Common myeloid progenitor, CD34-positive (primary cell): ENCODE results near the gene TSPAN18.

Experiments used
- CTCF ChIA-PET: fragments of 350-600 bp; sonication (Branson Sonifier 250); formaldehyde crosslinking; loops from one replicate; lab custom pipeline; 2021; ENCODE audit warnings: antibody characterized with exemption; lab: Charles Lee
- POLR2A ChIA-PET: fragments of 350-600 bp; sonication (Branson Sonifier 250); formaldehyde crosslinking; loops from one replicate; lab custom pipeline; 2021; ENCODE audit warnings: antibody characterized with exemption; lab: Charles Lee
- DNase-seq, 3 donors: peaks; one replicate each; pipeline versions ENCODE4 v3.0.0 to v3.0.0-alpha.2; 2013
- H3K27ac ChIP-seq, 2 experiments: 1 replicate in 1 of 2; 2 replicates in 1 of 2; pipeline ENCODE4 v1.7.0; 2013; ENCODE audit warnings: inconsistent platforms in 2 of 2, low read length in 2 of 2, mild to moderate bottlenecking in 2 of 2, low read depth in 1 of 2, moderate library complexity in 1 of 2; ENCODE audit not compliant: severe bottlenecking in 2 of 2, insufficient read depth in 1 of 2, poor library complexity in 1 of 2
- H3K27me3 ChIP-seq, 5 experiments: replicated peaks in 2 of 5; 1 replicate in 3 of 5; 2 replicates in 2 of 5; pipeline versions ENCODE4 v1.6.1 to v1.7.0; 2013; ENCODE audit warnings: low read length in 4 of 5, mild to moderate bottlenecking in 2 of 5, moderate library complexity in 2 of 5, inconsistent platforms in 1 of 5; ENCODE audit not compliant: insufficient read depth in 5 of 5, control insufficient read depth in 4 of 5
- H3K36me3 ChIP-seq, 4 experiments: 1 replicate in 2 of 4; 2 replicates in 2 of 4; pipeline versions ENCODE4 v1.6.1 to v1.7.0; 2013; ENCODE audit warnings: low read length in 3 of 4, control low read depth in 1 of 4, mild to moderate bottlenecking in 1 of 4; ENCODE audit not compliant: control insufficient read depth in 4 of 4, insufficient read depth in 4 of 4
- H3K4me1 ChIP-seq, 4 experiments: 1 replicate in 3 of 4; 2 replicates in 1 of 4; pipeline versions ENCODE4 v1.6.1 to v1.7.1; 2013; ENCODE audit warnings: low read length in 3 of 4, mild to moderate bottlenecking in 3 of 4, control low read depth in 1 of 4, inconsistent platforms in 1 of 4, moderate library complexity in 1 of 4; ENCODE audit not compliant: control insufficient read depth in 4 of 4, insufficient read depth in 4 of 4; ENCODE audit errors: control extremely low read depth in 1 of 4
- H3K4me3 ChIP-seq, 7 experiments: 1 replicate in 4 of 7; 2 replicates in 3 of 7; pipeline versions ENCODE4 v1.5.1 to v1.7.0; 2013; ENCODE audit warnings: mild to moderate bottlenecking in 7 of 7, low read length in 6 of 7, moderate library complexity in 6 of 7, inconsistent platforms in 2 of 7, low read depth in 2 of 7, control low read depth in 1 of 7; ENCODE audit not compliant: insufficient read depth in 4 of 7, control insufficient read depth in 1 of 7; ENCODE audit errors: extremely low read depth in 1 of 7
- H3K9me3 ChIP-seq, 5 experiments: 1 replicate in 4 of 5; 2 replicates in 1 of 5; pipeline versions ENCODE4 v1.6.1 to v1.7.1; 2013; ENCODE audit warnings: low read length in 4 of 5, mild to moderate bottlenecking in 2 of 5, inconsistent platforms in 1 of 5, low read depth in 1 of 5, moderate library complexity in 1 of 5; ENCODE audit not compliant: control insufficient read depth in 4 of 5, insufficient read depth in 2 of 5; ENCODE audit errors: control extremely low read depth in 1 of 5
- WGBS: methylation state at CpG from one replicate; pipeline ENCODE4 v1.1.5; 2013; ENCODE audit not compliant: insufficient coverage; 5-methylcytosine and 5-hydroxymethylcytosine counted together

Gene TSPAN18

GRCh38 chr11:44976576-44976975 lies 249.8 kb downstream of the TSPAN18 start:
- no peaks in the 10 kb centered on the region for H3K27me3 ChIP-seq
- H3K4me3 ChIP-seq = no peak overlapping the region
- POLR2A ChIA-PET = no interaction called here
- H3K9me3 ChIP-seq = no peaks in the 10 kb centered on the region
- H3K27ac ChIP-seq = no peak overlapping the region
- CTCF ChIA-PET = interaction anchor here (0.7 to 2.3 kb wide), 10 partner anchors 12 to 128 kb away, joined by 3 to 13 read pairs (median 4); no protein-coding TSS in a partner anchor
- H3K4me1 ChIP-seq = peaks cover 7 to 48% (median 34%) of the 10 kb centered on the region in 4 experiments
- WGBS = 87% methylated on average over 4 of the region's 5 CpGs
- no peaks in the 10 kb centered on the region for H3K36me3 ChIP-seq
- no peak for DNase-seq

GRCh38 chr11:44977493-44977984 lies 250.8 kb downstream of the TSPAN18 start:
- ChIA-PET CTCF (interaction anchor here (0.9 to 2.3 kb wide), 8 partner anchors 11 to 127 kb away, joined by 3 to 13 read pairs (median 3); no protein-coding TSS in a partner anchor), POLR2A (no interaction called here)
- peak; percentile 16 to 68 (median 49) for DNase-seq
- H3K9me3 ChIP-seq = no peaks in the 10 kb centered on the region
- H3K4me3 ChIP-seq = peak overlapping the region in 1 of 7 experiments; percentile 19
- no peaks in the 10 kb centered on the region for H3K27me3 ChIP-seq
- peaks cover 7 to 48% (median 34%) of the 10 kb centered on the region in 4 experiments for H3K4me1 ChIP-seq
- no peak overlapping the region for H3K27ac ChIP-seq
- WGBS = 15% methylated on average over 8 of the region's 9 CpGs
- H3K36me3 ChIP-seq = no peaks in the 10 kb centered on the region

GRCh38 chr11:44978274-44978960 lies 251.7 kb downstream of the TSPAN18 start:
- no peaks in the 10 kb centered on the region for H3K36me3 ChIP-seq
- POLR2A ChIA-PET = no interaction called here
- H3K4me3 ChIP-seq = no peak overlapping the region
- no peak overlapping the region for H3K27ac ChIP-seq
- 71% methylated on average over 3 of the region's 3 CpGs for WGBS
- no peak for DNase-seq
- CTCF ChIA-PET = interaction anchor here (1.1 to 2.0 kb wide), 5 partner anchors 12 to 125 kb away, joined by 3 to 5 read pairs (median 4); no protein-coding TSS in a partner anchor
- peaks cover 7 to 48% (median 34%) of the 10 kb centered on the region in 4 experiments for H3K4me1 ChIP-seq
- H3K27me3 ChIP-seq = no peaks in the 10 kb centered on the region
- H3K9me3 ChIP-seq = no peaks in the 10 kb centered on the region

- DNase-seq = no peak
- WGBS = 100% methylated on average over 1 of the region's 1 CpG
- ChIA-PET POLR2A (no interaction called here), CTCF (interaction anchor here (1.1 to 2.0 kb wide), 5 partner anchors 12 to 125 kb away, joined by 3 to 5 read pairs (median 4); no protein-coding TSS in a partner anchor)
- no peaks in the 10 kb centered on the region for H3K27me3 ChIP-seq
- no peak overlapping the region for H3K4me3 ChIP-seq
- no peaks in the 10 kb centered on the region for H3K9me3 ChIP-seq
- no peaks in the 10 kb centered on the region for H3K36me3 ChIP-seq
- H3K4me1 ChIP-seq = peaks cover 7 to 45% (median 34%) of the 10 kb centered on the region in 4 experiments
- H3K27ac ChIP-seq = no peak overlapping the region
Measured at GRCh38 chr11:44978961-44979331, 252.2 kb downstream of the TSPAN18 start.

GRCh38 chr11:44979543-44980399 lies 253.0 kb downstream of the TSPAN18 start:
- H3K36me3 ChIP-seq = no peaks in the 10 kb centered on the region
- ChIA-PET CTCF (interaction anchor here (0.8 to 2.0 kb wide), 7 partner anchors 9 to 123 kb away, joined by 3 to 5 read pairs (median 3); no protein-coding TSS in a partner anchor), POLR2A (interaction anchor here (0.6 kb wide), 1 partner anchor 25 kb away, joined by 3 read pairs; no protein-coding TSS in a partner anchor)
- peaks cover 7 to 38% (median 32%) of the 10 kb centered on the region in 4 experiments for H3K4me1 ChIP-seq
- WGBS = 93% methylated on average over 24 of the region's 24 CpGs
- H3K27me3 ChIP-seq = no peaks in the 10 kb centered on the region
- no peak overlapping the region for H3K27ac ChIP-seq
- H3K9me3 ChIP-seq = no peaks in the 10 kb centered on the region
- no peak for DNase-seq
- H3K4me3 ChIP-seq = no peak overlapping the region

GRCh38 chr11:44980533-44981427 lies 254.0 kb downstream of the TSPAN18 start:
- no peak for DNase-seq
- H3K9me3 ChIP-seq = no peaks in the 10 kb centered on the region
- H3K27ac ChIP-seq = no peak overlapping the region
- H3K4me1 ChIP-seq = peaks cover 7 to 38% (median 32%) of the 10 kb centered on the region in 4 experiments
- no peaks in the 10 kb centered on the region for H3K36me3 ChIP-seq
- no peaks in the 10 kb centered on the region for H3K27me3 ChIP-seq
- CTCF ChIA-PET = interaction anchor here (0.7 to 1.6 kb wide), 6 partner anchors 11 to 123 kb away, joined by 3 to 5 read pairs (median 3); no protein-coding TSS in a partner anchor
- H3K4me3 ChIP-seq = no peak overlapping the region
- POLR2A ChIA-PET = no interaction called here
- WGBS = 50% methylated on average over 12 of the region's 15 CpGs
